ENCODE data around the gene LILRB3.

DNA sequence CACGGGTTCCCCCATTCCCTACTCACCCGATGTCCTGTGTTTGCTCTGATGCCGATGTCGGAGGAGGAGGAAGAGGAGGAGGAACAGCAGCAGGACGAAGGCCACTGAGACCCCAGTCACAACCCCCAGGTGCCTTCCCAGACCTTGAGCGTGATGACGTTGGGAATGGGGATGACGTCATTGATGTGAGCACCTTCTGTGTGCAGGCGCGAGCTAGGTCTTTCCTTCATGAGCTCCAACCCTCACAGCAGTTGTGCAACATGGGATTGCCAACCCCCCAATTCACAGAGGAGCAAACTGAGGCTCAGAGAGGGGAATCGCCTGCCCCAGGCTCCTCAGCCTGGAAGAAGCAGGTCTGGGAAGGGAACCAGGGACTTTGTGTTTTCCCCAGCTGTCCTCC lies 30.0 kb upstream of the LILRB3 start:
- TF ChIP-seq, protein P1, sequence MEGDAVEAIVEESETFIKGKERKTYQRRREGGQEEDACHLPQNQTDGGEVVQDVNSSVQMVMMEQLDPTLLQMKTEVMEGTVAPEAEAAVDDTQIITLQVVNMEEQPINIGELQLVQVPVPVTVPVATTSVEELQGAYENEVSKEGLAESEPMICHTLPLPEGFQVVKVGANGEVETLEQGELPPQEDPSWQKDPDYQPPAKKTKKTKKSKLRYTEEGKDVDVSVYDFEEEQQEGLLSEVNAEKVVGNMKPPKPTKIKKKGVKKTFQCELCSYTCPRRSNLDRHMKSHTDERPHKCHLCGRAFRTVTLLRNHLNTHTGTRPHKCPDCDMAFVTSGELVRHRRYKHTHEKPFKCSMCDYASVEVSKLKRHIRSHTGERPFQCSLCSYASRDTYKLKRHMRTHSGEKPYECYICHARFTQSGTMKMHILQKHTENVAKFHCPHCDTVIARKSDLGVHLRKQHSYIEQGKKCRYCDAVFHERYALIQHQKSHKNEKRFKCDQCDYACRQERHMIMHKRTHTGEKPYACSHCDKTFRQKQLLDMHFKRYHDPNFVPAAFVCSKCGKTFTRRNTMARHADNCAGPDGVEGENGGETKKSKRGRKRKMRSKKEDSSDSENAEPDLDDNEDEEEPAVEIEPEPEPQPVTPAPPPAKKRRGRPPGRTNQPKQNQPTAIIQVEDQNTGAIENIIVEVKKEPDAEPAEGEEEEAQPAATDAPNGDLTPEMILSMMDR (IDR thresholded peaks at IDR 0.05 in 8 of 11, conservative IDR thresholded peaks at IDR 0.05 in 3 of 11) = no peak
- TF ChIP-seq POLR2AphosphoS5 (IDR thresholded peaks at IDR 0.05) = no peak

All from spleen (tissue), 7 donors.